ENCODE measurements around the gene CINP. TPM values are rescaled to one million over a fixed set of nuclear protein-coding genes. Genes with fewer than 3 reads are reported as not detected.

The CINP gene
- 55.3 to 61.7 TPM (median 57.3 TPM) in 5 replicates for total RNA-seq (2022; extraction: Qiagen RNA extraction; ENCODE audit: low read depth)

DNA sequence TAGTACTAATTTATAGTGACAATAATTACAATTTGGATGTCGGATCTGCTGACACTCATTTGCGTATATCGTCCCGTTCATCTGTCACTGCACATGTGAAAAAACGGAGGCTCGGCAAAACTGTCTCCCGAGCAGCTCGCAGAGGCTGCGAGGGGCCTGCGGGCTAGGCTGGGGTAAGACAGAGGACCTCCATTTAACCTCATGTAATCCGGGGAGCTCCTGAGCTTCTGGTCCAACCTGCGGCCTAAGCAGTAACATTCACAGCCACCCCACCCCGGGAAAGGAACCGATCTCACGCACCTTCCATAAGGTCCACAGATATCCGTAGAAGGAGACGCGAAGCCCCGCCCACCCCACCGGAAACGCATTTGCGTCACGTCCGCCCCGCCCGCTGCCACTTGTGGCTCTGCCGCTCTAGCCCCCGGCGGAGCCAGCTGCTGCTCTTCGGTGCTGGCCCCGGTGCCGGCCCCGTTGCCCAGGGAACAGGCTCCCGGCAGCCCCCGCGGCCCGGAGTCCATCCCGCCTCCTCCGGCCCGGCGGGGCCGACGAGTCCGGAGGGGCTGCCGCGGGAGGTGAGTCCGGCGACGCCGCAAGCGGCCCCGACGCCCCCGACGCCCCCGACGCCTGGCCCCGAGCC lies at the start of gene CINP, which contains the start of gene TECPR2:
Gene CINP (minus strand): TSS at position 346 of the 637 bp plus-strand sequence. CDS start 39 bp downstream, at position 307.
Gene TECPR2 (plus strand): TSS at position 397 of the 637 bp plus-strand sequence. CDS start 13,781 bp downstream, outside the sequence.

DNA sequence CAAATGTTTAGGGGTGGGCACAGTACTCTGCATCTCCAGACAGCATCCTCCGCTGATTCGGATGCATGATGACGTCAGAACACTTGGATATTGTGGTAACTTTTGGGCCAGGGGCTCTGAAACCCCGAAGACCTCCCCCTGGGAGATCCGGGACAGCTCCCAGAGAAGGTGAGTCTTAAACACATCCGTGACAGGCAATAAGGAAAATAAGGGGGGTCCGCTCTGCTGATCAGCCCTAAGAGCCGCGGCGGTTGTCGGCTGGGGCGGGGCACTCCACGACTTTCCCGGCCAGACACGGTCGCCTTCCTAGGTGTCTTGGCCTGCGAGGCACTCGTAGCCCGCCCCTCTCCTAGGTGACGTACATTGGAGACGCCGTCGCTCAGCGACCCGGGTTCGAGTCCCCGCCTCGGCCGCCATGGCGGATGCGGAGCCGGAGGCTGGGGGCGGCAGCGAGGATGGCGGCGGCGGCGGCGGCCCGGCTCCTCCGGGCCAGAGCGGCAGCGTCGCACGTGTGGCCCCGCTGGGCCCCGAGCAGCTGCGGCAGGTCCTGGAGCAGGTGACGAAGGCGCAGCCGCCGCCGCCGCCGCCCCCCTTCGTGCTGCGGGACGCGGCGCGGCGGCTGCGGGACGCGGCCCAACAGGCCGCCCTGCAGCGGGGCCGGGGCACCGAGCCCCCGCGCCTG lies 43.2 kb downstream of the CINP start, which contains the start of gene ZNF839:
Gene ZNF839 (plus strand): TSS at position 396 of the 682 bp plus-strand sequence. CDS start 20 bp downstream, at position 416.

DNA sequence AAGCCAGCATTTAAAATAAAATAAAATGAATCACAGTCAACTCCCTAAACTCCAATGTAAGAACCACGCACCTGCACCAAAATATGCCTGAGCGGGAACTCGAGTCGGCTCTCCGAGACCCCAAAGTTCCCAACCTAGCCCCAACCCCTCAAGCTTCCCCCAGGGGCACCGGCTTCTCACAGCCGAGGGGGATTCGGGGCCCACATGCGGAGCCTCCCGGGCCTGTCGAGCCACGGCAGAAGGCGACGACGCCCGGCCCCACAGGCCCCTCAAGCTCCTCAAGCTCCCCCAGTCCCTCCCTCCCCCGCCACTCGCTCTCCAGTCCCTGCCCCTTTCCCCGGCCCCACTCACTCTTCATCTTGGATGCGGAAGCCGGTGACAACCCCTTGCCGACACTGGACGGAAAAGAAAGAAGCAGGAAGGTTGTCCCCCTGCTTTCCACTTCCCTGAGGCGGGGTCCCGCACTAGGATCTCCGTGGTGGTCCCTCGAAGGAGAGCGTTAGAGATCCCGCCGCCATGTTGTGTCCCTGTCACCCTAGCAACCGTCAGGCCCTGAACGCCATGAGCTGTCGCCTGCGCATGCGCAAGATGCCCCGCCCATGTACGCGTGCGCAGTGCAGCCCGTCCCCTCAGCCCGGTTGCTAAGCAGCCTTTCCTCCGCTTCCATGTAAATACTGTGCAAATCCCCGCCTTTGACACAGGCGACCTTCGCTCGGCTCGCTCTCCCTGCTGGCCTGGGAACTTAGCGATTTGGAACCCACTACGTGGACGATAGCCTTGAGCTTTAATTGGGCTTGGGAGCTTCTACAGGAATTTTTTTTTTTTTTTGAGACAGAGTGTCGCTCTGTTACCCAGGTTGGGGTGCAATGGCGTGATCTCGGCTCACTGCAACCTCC lies 57.8 kb downstream of the CINP start, which contains the start of gene MOK:
Gene MOK (minus strand): TSS at position 554 of the 896 bp plus-strand sequence. CDS start 196 bp downstream, at position 358.

Other genes starting within 250 kb of the CINP start
- 21.2 to 22.2 TPM (median 21.5 TPM) in 5 replicates for gene WDR20, start 223.0 kb downstream of the CINP start, total RNA-seq (2022; extraction: Qiagen RNA extraction; ENCODE audit: low read depth)
- 23.1 to 30.6 TPM (median 26.7 TPM) in 5 replicates for gene MOK, start 57.7 kb downstream of the CINP start, total RNA-seq (2022; extraction: Qiagen RNA extraction; ENCODE audit: low read depth)
- gene ZNF839, start 43.1 kb downstream of the CINP start, total RNA-seq (2022; extraction: Qiagen RNA extraction; ENCODE audit: low read depth): 5.8 to 7.5 TPM (median 6.4 TPM) in 5 replicates
- 6.7 to 9.6 TPM (median 8.3 TPM) in 5 replicates for gene TECPR2, start 51 bp upstream of the CINP start, total RNA-seq (2022; extraction: Qiagen RNA extraction; ENCODE audit: low read depth)
- 4.7 to 10.7 TPM (median 8.9 TPM) in 5 replicates for gene ANKRD9, start 146.9 kb upstream of the CINP start, total RNA-seq (2022; extraction: Qiagen RNA extraction; ENCODE audit: low read depth)
- gene RCOR1, start 229.8 kb upstream of the CINP start, total RNA-seq (2022; extraction: Qiagen RNA extraction; ENCODE audit: low read depth): 22.3 to 32.2 TPM (median 28.5 TPM) in 5 replicates